Activated CD4-positive, alpha-beta memory T cell treated with anti-CD3 and anti-CD28 coated beads for 36 hours (primary cell): ENCODE results near the gene PRMT2. TPM values are rescaled to one million over a fixed set of nuclear protein-coding genes. Genes with fewer than 3 reads are reported as not detected.

Source experiments
- CTCF ChIA-PET: fragments of 350-600 bp; sonication (Branson Sonifier 250); formaldehyde crosslinking; loops from one replicate; lab custom pipeline; 2021; ENCODE audit warnings: antibody characterized with exemption, inconsistent platforms; lab: Charles Lee
- POLR2A ChIA-PET: fragments of 350-600 bp; sonication (Branson Sonifier 250); formaldehyde crosslinking; loops from one replicate; lab custom pipeline; 2021; ENCODE audit warnings: antibody characterized with exemption; lab: Charles Lee
- DNase-seq: peaks from one replicate; pipeline ENCODE4 v3.0.0-alpha.2; 2020
- H3K27ac Mint-ChIP-seq: one replicate; pipeline ENCODE4 v1.8.0; 2021; ENCODE audit warnings: mixed read lengths
- H3K27me3 Mint-ChIP-seq: one replicate; pipeline ENCODE4 v1.8.0; 2021; ENCODE audit warnings: mixed read lengths
- H3K36me3 Mint-ChIP-seq: one replicate; pipeline ENCODE4 v1.8.0; 2021; ENCODE audit warnings: mixed read lengths
- H3K4me1 Mint-ChIP-seq: one replicate; pipeline ENCODE4 v1.8.0; 2021; ENCODE audit warnings: low read depth, mixed read lengths
- H3K4me3 Mint-ChIP-seq: one replicate; pipeline ENCODE4 v1.8.0; 2021; ENCODE audit warnings: mild to moderate bottlenecking, mixed read lengths
- H3K9me3 Mint-ChIP-seq: one replicate; pipeline ENCODE4 v1.8.0; 2021; ENCODE audit warnings: mixed read lengths
- intact Hi-C: fragments of 100-400 bp; cut with micrococcal nuclease; formaldehyde crosslinking; loops from one replicate; pipeline ENCODE4 v1.15.1; 2023
- total RNA-seq, 2 experiments: library from RNA; stranded (reverse); gene quantifications; one replicate each; pipeline ENCODE4 v1.2.3, GENCODE V29; 2021

PRMT2 gene
- total RNA-seq, 2 experiments from 2014 or later: 85.4 to 90.7 TPM

- ChIA-PET CTCF (no interaction called here), POLR2A (no interaction called here)
- intact Hi-C loops: no loop called here
- DNase-seq: no peak
- Mint-ChIP-seq H3K4me3 (no peak overlapping the region), H3K36me3 (peaks cover 89% of the 10 kb centered on the region), H3K4me1 (peaks cover 10% of the 10 kb centered on the region), H3K27ac (no peak overlapping the region), H3K9me3 (peaks cover 5% of the 10 kb centered on the region), H3K27me3 (no peaks in the 10 kb centered on the region)
Measured at GRCh38 chr21:46649356-46649755, 13.9 kb downstream of the PRMT2 start.

- CTCF ChIA-PET: no interaction called here
- POLR2A ChIA-PET: no interaction called here
- no peaks in the 10 kb centered on the region for H3K27me3 Mint-ChIP-seq
- peaks cover 17% of the 10 kb centered on the region for H3K9me3 Mint-ChIP-seq
- peaks cover 10% of the 10 kb centered on the region for H3K4me1 Mint-ChIP-seq
- H3K27ac Mint-ChIP-seq: no peak overlapping the region
- H3K36me3 Mint-ChIP-seq: peaks cover 93% of the 10 kb centered on the region
- H3K4me3 Mint-ChIP-seq: no peak overlapping the region
- DNase-seq: no peak
- intact Hi-C loops: no loop called here
Measured at GRCh38 chr21:46650476-46651098, 15.1 kb downstream of the PRMT2 start.

- no peaks in the 10 kb centered on the region for H3K27me3 Mint-ChIP-seq
- no peak overlapping the region for H3K27ac Mint-ChIP-seq
- peaks cover 23% of the 10 kb centered on the region for H3K9me3 Mint-ChIP-seq
- intact Hi-C loops: no loop called here
- H3K4me3 Mint-ChIP-seq: no peak overlapping the region
- H3K36me3 Mint-ChIP-seq: peaks cover 93% of the 10 kb centered on the region
- CTCF ChIA-PET: no interaction called here
- no peak for DNase-seq
- POLR2A ChIA-PET: no interaction called here
- peaks cover 9% of the 10 kb centered on the region for H3K4me1 Mint-ChIP-seq
Measured at GRCh38 chr21:46651121-46651520, 15.6 kb downstream of the PRMT2 start.

- H3K36me3 Mint-ChIP-seq: peaks cover 81% of the 10 kb centered on the region
- no peak for DNase-seq
- intact Hi-C loops: no loop called here
- no peak overlapping the region for H3K27ac Mint-ChIP-seq
- H3K27me3 Mint-ChIP-seq: no peaks in the 10 kb centered on the region
- H3K4me1 Mint-ChIP-seq: peaks cover 2% of the 10 kb centered on the region
- peaks cover 31% of the 10 kb centered on the region for H3K9me3 Mint-ChIP-seq
- ChIA-PET POLR2A (no interaction called here), CTCF (interaction anchor here (1.0 kb wide), 1 partner anchor 97 kb away, joined by 3 read pairs; no protein-coding TSS in a partner anchor)
- no peak overlapping the region for H3K4me3 Mint-ChIP-seq
Measured at GRCh38 chr21:46655230-46655629, 19.8 kb downstream of the PRMT2 start.

- H3K27ac Mint-ChIP-seq: no peak overlapping the region
- POLR2A ChIA-PET: no interaction called here
Measured at GRCh38 chr21:46656820-46657219, 21.3 kb downstream of the PRMT2 start.

GRCh38 chr21:46660505-46660904 lies 25.0 kb downstream of the PRMT2 start:
- H3K27ac Mint-ChIP-seq: no peak overlapping the region
- peaks cover 14% of the 10 kb centered on the region for H3K9me3 Mint-ChIP-seq
- H3K4me1 Mint-ChIP-seq: peaks cover 6% of the 10 kb centered on the region
- H3K4me3 Mint-ChIP-seq: no peak overlapping the region
- H3K27me3 Mint-ChIP-seq: no peaks in the 10 kb centered on the region
- DNase-seq: no peak
- ChIA-PET CTCF (no interaction called here), POLR2A (no interaction called here)
- peaks cover 43% of the 10 kb centered on the region for H3K36me3 Mint-ChIP-seq
- intact Hi-C loops: no loop called here

More at GRCh38 chr21:46656820-46657219, 21.3 kb downstream of the PRMT2 start:
- peaks cover 65% of the 10 kb centered on the region for H3K36me3 Mint-ChIP-seq
- CTCF ChIA-PET: interaction anchor here (1.3 kb wide), 1 partner anchor 17 kb away, joined by 8 read pairs; no protein-coding TSS in a partner anchor
- H3K27me3 Mint-ChIP-seq: no peaks in the 10 kb centered on the region
- intact Hi-C loops: no loop called here
- DNase-seq: no peak
- H3K4me1 Mint-ChIP-seq: peaks cover 5% of the 10 kb centered on the region
- H3K9me3 Mint-ChIP-seq: peaks cover 31% of the 10 kb centered on the region
- H3K4me3 Mint-ChIP-seq: no peak overlapping the region

- peak overlapping the region; percentile 33 for H3K27ac Mint-ChIP-seq
- no peak overlapping the region for H3K4me3 Mint-ChIP-seq
- DNase-seq: peak; percentile 67
- H3K9me3 Mint-ChIP-seq: peaks cover 8% of the 10 kb centered on the region
- H3K36me3 Mint-ChIP-seq: peaks cover 36% of the 10 kb centered on the region
- POLR2A ChIA-PET: no interaction called here
- no peaks in the 10 kb centered on the region for H3K27me3 Mint-ChIP-seq
- H3K4me1 Mint-ChIP-seq: peaks cover 11% of the 10 kb centered on the region
- intact Hi-C loops: no loop called here
- CTCF ChIA-PET: interaction anchor here (0.8 to 1.2 kb wide), 5 partner anchors 8 to 102 kb away, joined by 3 to 7 read pairs (median 4); no protein-coding TSS in a partner anchor
Measured at GRCh38 chr21:46661211-46661625, 25.7 kb downstream of the PRMT2 start.

GRCh38 chr21:46661642-46662366 lies 26.3 kb downstream of the PRMT2 start:
- H3K9me3 Mint-ChIP-seq: peaks cover 2% of the 10 kb centered on the region
- no peaks in the 10 kb centered on the region for H3K27me3 Mint-ChIP-seq
- peaks cover 30% of the 10 kb centered on the region for H3K36me3 Mint-ChIP-seq
- H3K27ac Mint-ChIP-seq: peak overlapping the region; percentile 33
- CTCF ChIA-PET: interaction anchor here (0.7 to 1.2 kb wide), 6 partner anchors 8 to 103 kb away, joined by 3 to 7 read pairs (median 4); no protein-coding TSS in a partner anchor
- no peak for DNase-seq
- peaks cover 11% of the 10 kb centered on the region for H3K4me1 Mint-ChIP-seq
- POLR2A ChIA-PET: no interaction called here
- intact Hi-C loops: no loop called here
- no peak overlapping the region for H3K4me3 Mint-ChIP-seq

- H3K36me3 Mint-ChIP-seq: peaks cover 25% of the 10 kb centered on the region
- DNase-seq: no peak
- H3K4me3 Mint-ChIP-seq: no peak overlapping the region
- no peak overlapping the region for H3K27ac Mint-ChIP-seq
- ChIA-PET CTCF (interaction anchor here (0.7 kb wide), 1 partner anchor 16 kb away, joined by 3 read pairs; no protein-coding TSS in a partner anchor), POLR2A (no interaction called here)
- no peaks in the 10 kb centered on the region for H3K9me3 Mint-ChIP-seq
- intact Hi-C loops: no loop called here
- H3K27me3 Mint-ChIP-seq: no peaks in the 10 kb centered on the region
- peaks cover 11% of the 10 kb centered on the region for H3K4me1 Mint-ChIP-seq
Measured at GRCh38 chr21:46662367-46662654, 26.8 kb downstream of the PRMT2 start.

GRCh38 chr21:46662765-46663500 lies 27.5 kb downstream of the PRMT2 start:
- no peak overlapping the region for H3K27ac Mint-ChIP-seq

GRCh38 chr21:46663754-46664153 lies 28.3 kb downstream of the PRMT2 start:
- DNase-seq: no peak
- intact Hi-C loops: no loop called here
- Mint-ChIP-seq H3K36me3 (peaks cover 20% of the 10 kb centered on the region), H3K9me3 (no peaks in the 10 kb centered on the region), H3K4me1 (peaks cover 14% of the 10 kb centered on the region), H3K27me3 (peaks cover 2% of the 10 kb centered on the region), H3K27ac (no peak overlapping the region), H3K4me3 (no peak overlapping the region)
- ChIA-PET CTCF (no interaction called here), POLR2A (no interaction called here)

More at GRCh38 chr21:46662765-46663500, 27.5 kb downstream of the PRMT2 start:
- no peaks in the 10 kb centered on the region for H3K27me3 Mint-ChIP-seq
- peaks cover 11% of the 10 kb centered on the region for H3K4me1 Mint-ChIP-seq
- peaks cover 23% of the 10 kb centered on the region for H3K36me3 Mint-ChIP-seq
- H3K4me3 Mint-ChIP-seq: no peak overlapping the region
- no peak for DNase-seq
- ChIA-PET POLR2A (no interaction called here), CTCF (no interaction called here)
- intact Hi-C loops: no loop called here
- no peaks in the 10 kb centered on the region for H3K9me3 Mint-ChIP-seq
